Skeletal muscle cell (primary cell): ENCODE measurements around the gene EPS8.
"Not testable (repeated sequence)": the region's sequence is repeated elsewhere in the genome, so short reads cannot be mapped to it uniquely, and the experiment has no call there.

ENCODE experiments used
- DNase-seq: peaks from one replicate; pipeline ENCODE4 v3.0.0-alpha.2; 2010; ENCODE audit warnings: low read depth
- H3K4me3 ChIP-seq: 2 replicates; pipeline ENCODE4 v1.5.1; 2011; ENCODE audit warnings: low read depth, mild to moderate bottlenecking, control low read depth, low read length, moderate library complexity

EPS8 gene

GRCh38 chr12:15769586-15769985 lies 19.6 kb downstream of the EPS8 start:
- DNase-seq, result no peak
- H3K4me3 ChIP-seq, result no peak overlapping the region

- DNase-seq, result no peak
Observed at GRCh38 chr12:15767301-15767700, 21.9 kb downstream of the EPS8 start.

DNA sequence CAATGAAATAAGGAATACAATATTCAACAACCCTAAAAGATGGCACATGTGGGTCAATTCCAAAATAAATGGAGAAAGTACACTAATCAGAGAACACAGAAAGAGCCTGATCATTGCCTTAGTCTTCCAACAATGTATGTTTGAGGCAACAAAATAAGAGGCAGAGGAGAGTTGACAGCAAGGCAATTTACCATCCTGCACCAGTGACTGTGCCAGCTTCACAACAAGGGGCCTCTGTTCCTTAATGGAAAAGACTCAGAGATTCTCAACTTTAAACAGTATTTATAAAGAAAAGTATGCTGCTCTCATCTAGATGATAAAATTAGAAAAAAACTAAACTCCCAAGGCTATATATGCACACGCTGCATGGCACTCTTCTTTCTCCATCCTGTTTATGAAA lies 25.9 kb downstream of the EPS8 start:
- DNase-seq, result no peak
- H3K4me3 ChIP-seq, result no peak overlapping the region

More at GRCh38 chr12:15767301-15767700, 21.9 kb downstream of the EPS8 start:
- no peak overlapping the region for H3K4me3 ChIP-seq

- H3K4me3 ChIP-seq, DNase-seq: not testable (repeated sequence)
Observed at GRCh38 chr12:15762162-15762561, 27.0 kb downstream of the EPS8 start.

GRCh38 chr12:15757553-15758255 lies 31.5 kb downstream of the EPS8 start:
- no peak overlapping the region for H3K4me3 ChIP-seq

DNA sequence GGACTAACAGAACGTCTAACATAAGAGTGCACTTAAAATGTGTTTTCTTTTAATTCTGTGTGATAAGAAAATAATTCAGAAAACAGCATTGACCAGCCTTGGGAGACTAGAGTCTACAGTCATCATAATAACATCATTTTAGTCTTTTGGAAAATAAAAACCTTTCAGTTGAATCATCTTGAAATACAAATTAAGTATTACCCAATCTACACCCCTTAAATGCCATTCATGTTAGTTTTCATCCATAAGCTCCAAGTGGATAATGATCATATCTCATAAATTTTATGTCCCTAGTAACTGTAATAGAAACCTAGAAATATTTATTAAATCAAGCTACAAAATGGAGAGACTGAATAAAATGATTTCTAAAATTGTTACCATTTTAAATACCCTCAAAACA lies 32.4 kb downstream of the EPS8 start:
- no peak overlapping the region for H3K4me3 ChIP-seq
- DNase-seq, result no peak

More at GRCh38 chr12:15757553-15758255, 31.5 kb downstream of the EPS8 start:
- peak; percentile 89 for DNase-seq

GRCh38 chr12:15754233-15754632 lies 35.0 kb downstream of the EPS8 start:
- H3K4me3 ChIP-seq, result no peak overlapping the region
- no peak for DNase-seq

GRCh38 chr12:15752785-15753184 lies 36.4 kb downstream of the EPS8 start:
- H3K4me3 ChIP-seq, result no peak overlapping the region
- DNase-seq, result peak; percentile 29

GRCh38 chr12:15751741-15752140 lies 37.4 kb downstream of the EPS8 start:
- no peak for DNase-seq
- H3K4me3 ChIP-seq, result no peak overlapping the region

DNA sequence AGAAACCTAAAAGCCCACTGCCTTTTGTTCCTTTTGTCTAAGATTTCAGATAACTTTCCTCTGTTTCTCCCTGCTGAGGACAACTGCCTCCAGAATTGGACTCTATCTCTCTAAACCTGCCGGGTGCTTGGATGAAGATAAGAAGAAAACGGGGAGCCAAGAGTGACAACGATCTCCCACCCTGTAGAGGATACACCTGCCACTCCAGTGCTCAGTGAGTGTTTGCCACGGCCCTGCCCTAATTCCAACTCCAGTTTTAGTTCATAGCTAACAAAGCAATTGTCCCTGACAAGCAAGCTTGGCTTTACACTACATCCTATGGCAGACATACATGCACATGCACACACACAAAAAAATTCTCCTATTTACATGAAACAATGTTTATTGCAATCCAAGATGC lies 39.3 kb downstream of the EPS8 start:
- DNase-seq, result no peak
- H3K4me3 ChIP-seq, result no peak overlapping the region

DNA sequence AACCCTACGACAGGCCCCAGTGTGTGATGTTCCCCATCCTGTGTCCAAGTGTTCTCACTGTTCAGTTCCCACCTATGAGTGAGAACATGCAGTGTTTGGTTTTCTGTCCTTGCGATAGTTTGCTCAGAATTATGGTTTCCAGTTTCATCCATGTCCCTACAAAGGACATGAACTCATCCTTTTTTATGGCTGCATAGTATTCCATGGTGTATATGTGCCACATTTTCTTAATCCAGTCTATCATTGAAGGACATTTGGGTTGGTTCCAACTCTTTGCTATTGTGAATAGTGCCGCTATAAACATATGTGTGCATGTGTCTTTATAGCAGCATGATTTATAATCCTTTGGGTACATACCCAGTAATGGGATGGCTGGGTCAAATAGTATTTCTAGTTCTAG lies 47.3 kb downstream of the EPS8 start:
- not testable (repeated sequence) for H3K4me3 ChIP-seq, DNase-seq

DNA sequence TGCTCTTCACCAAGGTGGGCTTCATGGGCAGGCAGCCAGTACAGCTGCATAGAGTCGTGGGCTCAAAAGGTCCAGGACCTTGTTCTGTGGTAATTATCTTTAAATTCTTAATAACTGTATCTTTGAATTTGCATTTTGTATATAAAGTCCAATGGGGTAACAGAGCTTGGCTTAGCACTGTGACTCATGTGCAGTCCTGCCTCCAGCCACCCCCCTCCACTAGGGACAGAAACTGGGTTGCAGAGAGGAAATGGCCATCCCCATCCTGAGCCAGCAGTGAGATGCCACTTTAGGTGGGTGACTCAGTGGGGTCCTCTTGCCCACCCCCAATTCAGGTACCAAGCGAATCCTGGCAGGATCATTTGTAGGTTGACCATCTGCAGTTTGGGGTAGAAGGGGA lies 48.1 kb downstream of the EPS8 start:
- H3K4me3 ChIP-seq, result no peak overlapping the region
- DNase-seq, result no peak

DNA sequence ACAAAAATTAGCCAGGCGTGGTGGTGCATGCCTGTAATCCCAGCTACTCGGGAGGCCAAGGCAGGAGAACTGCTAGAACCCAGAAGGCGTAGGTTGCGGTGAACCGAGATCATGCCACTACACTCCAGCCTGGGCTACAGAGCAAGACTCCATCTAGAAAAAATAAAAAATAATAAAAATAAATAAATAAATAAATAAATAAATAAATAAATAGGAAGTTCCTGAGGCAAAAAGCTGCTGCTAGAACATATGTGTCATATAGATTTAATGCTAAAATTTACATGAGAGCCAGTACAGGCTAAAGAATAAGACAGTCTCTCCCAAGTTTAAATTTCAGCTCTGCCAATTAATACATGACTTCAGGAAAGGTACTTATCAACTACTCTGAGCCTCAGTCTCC lies 48.8 kb downstream of the EPS8 start:
- not testable (repeated sequence) for H3K4me3 ChIP-seq

GRCh38 chr12:15738438-15739015 lies 50.7 kb downstream of the EPS8 start:
- no peak overlapping the region for H3K4me3 ChIP-seq
- no peak for DNase-seq

More for the DNA sequence above, 48.8 kb downstream of the EPS8 start:
- not testable (repeated sequence) for DNase-seq

- DNase-seq, result no peak
- H3K4me3 ChIP-seq, result no peak overlapping the region
Observed at GRCh38 chr12:15735837-15736615, 53.2 kb downstream of the EPS8 start.

GRCh38 chr12:15733136-15733535 lies 56.1 kb downstream of the EPS8 start:
- H3K4me3 ChIP-seq, result no peak overlapping the region
- no peak for DNase-seq

DNA sequence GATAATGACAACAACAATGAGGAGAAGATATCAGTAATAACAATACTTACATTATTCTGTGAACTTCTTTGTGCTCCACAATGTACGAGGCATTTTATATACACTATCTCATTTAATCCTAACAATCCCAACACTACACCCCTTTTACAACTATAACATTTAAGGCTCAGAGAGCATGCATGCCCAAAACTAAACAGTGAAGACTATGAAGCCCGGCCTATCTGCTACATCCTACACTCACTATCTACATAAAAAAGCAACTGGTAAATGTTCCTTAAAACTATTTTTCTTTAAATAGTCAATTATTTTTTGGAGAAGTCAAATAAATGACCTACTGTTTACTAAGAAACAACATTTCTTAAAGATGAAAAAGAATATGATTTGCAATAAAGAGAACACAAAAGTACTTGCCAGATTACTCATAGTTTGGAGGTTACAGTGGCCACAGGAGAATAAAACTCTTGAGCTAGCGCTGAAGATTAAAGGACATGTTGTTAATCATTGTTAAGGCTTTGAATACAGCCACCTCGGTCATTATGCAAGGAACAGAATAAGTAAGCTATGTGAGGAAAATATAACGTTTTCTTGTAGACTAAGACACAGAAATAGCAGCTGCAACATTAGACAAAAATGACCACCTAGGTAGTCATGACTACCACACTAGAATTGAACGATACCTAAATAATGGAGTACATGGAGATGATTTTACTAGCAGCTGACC lies 56.7 kb downstream of the EPS8 start:
- no peak overlapping the region for H3K4me3 ChIP-seq
- DNase-seq, result peak; percentile 54

GRCh38 chr12:15731940-15732339 lies 57.2 kb downstream of the EPS8 start:
- no peak overlapping the region for H3K4me3 ChIP-seq
- no peak for DNase-seq

GRCh38 chr12:15729097-15729496 lies 60.1 kb downstream of the EPS8 start:
- no peak overlapping the region for H3K4me3 ChIP-seq
- no peak for DNase-seq

DNA sequence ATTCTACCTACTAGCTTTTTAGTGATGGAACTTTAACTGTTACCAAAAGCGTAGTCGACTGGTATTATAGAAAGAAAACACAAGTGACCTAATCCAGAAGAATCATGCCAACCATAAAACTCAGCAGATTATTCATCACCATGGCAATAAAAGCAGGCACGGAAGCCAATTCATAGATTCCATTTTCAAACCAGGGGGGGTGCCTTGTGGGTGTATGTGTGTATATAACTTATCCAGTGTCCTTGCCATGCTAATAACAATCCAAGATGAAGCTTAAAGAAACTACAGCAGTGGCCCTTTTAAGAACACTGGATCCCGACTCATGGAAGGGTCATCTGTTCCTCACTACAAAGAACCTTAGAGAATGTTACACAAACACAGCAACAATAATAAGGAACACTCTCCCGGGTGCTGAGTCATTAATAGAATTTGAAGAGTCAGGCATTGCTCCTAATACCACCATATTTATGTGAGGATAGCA lies 61.0 kb downstream of the EPS8 start:
- H3K4me3 ChIP-seq, result no peak overlapping the region
- DNase-seq, result peak; percentile 74
